Measurements from ENCODE around the gene TTC23.

DNA sequence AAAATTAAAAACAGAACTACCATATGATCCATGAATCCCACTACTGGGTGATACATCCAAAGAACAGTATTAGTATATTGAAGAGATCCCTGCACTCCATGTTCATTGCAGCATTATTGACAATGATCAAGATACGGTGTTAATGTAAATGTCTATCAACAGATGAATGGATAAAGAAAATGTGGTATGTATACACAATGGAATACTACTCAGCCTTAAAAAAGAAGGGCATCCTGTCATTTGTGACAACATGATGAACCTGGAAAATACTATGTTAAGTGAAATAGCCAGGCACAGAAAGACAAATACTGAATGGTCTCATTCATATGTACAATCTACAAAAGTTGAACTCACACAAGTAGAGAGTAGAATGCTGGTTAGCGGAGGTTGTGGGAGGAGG is 16.6 kb downstream of the TTC23 start:
- TF ChIP-seq TAF1 (IDR thresholded peaks at IDR 0.05; ENCODE audit: borderline replicate concordance, insufficient read depth, low read length) (no peak), SIN3A (IDR thresholded peaks at IDR 0.05; ENCODE audit: borderline replicate concordance, insufficient read depth, low read length) (no peak)
- TF ChIP-seq, protein P1, sequence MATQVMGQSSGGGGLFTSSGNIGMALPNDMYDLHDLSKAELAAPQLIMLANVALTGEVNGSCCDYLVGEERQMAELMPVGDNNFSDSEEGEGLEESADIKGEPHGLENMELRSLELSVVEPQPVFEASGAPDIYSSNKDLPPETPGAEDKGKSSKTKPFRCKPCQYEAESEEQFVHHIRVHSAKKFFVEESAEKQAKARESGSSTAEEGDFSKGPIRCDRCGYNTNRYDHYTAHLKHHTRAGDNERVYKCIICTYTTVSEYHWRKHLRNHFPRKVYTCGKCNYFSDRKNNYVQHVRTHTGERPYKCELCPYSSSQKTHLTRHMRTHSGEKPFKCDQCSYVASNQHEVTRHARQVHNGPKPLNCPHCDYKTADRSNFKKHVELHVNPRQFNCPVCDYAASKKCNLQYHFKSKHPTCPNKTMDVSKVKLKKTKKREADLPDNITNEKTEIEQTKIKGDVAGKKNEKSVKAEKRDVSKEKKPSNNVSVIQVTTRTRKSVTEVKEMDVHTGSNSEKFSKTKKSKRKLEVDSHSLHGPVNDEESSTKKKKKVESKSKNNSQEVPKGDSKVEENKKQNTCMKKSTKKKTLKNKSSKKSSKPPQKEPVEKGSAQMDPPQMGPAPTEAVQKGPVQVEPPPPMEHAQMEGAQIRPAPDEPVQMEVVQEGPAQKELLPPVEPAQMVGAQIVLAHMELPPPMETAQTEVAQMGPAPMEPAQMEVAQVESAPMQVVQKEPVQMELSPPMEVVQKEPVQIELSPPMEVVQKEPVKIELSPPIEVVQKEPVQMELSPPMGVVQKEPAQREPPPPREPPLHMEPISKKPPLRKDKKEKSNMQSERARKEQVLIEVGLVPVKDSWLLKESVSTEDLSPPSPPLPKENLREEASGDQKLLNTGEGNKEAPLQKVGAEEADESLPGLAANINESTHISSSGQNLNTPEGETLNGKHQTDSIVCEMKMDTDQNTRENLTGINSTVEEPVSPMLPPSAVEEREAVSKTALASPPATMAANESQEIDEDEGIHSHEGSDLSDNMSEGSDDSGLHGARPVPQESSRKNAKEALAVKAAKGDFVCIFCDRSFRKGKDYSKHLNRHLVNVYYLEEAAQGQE (IDR thresholded peaks at IDR 0.05; ENCODE audit: insufficient read depth in 1 of 2, low read depth in 2 of 2, low read length in 2 of 2): no peak

Data from PFSK-1 (cell line).